Testis (tissue), 3 donors: ENCODE measurements around the gene AUTS2. TPM values are rescaled to one million over a fixed set of nuclear protein-coding genes. Genes with fewer than 3 reads are reported as not detected.

Experiments
- DNase-seq: peaks from one replicate; pipeline ENCODE4 v3.0.0-alpha.2; 2019
- H3K27ac ChIP-seq, 2 donors: fragments of 200-600 bp; sonication (generic); one replicate each; pipeline ENCODE4 v1.5.1; 2019
- H3K27me3 ChIP-seq: fragments of 200-600 bp; sonication (generic); one replicate; pipeline ENCODE4 v1.5.1; 2019
- H3K36me3 ChIP-seq: fragments of 200-600 bp; sonication (generic); one replicate; pipeline ENCODE4 v1.5.1; 2017; ENCODE audit warnings: low read depth; ENCODE audit errors: missing control alignments
- H3K4me1 ChIP-seq: fragments of 200-600 bp; sonication (generic); one replicate; pipeline ENCODE4 v1.5.1; 2019
- H3K4me3 ChIP-seq, 2 donors: fragments of 200-600 bp; sonication (generic); one replicate each; pipeline ENCODE4 v1.5.1; 2017 to 2019
- H3K9me3 ChIP-seq: fragments of 200-600 bp; sonication (generic); one replicate; pipeline ENCODE4 v1.5.1; 2017
- CTCF ChIP-seq, 3 experiments: fragments of 450-650 bp in 2 of 3; fragments of 200-600 bp in 1 of 3; sonication (generic) in 1 of 3; IDR thresholded peaks; one replicate each; pipeline ENCODE4 v1.5.1; 2016 to 2019; ENCODE audit warnings: antibody characterized with exemption in 3 of 3, mild to moderate bottlenecking in 2 of 3, moderate library complexity in 1 of 3
- POLR2A ChIP-seq: fragments of 450-650 bp; IDR thresholded peaks from one replicate; pipeline ENCODE4 v1.6.1; 2017; ENCODE audit warnings: antibody characterized with exemption, mild to moderate bottlenecking, moderate library complexity
- WGBS, 2 donors: methylation state at CpG; one replicate each; pipeline ENCODE4 v1.1.5; 2018; 5-methylcytosine and 5-hydroxymethylcytosine counted together
- intact Hi-C: fragments of 100-400 bp; cut with DNase I; formaldehyde crosslinking; loops from one replicate; pipeline ENCODE4 v1.15.1; 2023; ENCODE audit warnings: low total_unique reads
- polyA plus RNA-seq: library from polyadenylated mRNA; stranded (reverse); fragments of 350-450 nt; fragmentation: Illumina TruSeq; extraction: RNeasy Lipid Tissue Mini Kit (QIAGEN cat#74804); gene quantifications from one replicate; pipeline ENCODE4 v1.2.3, GENCODE V29; 2014; ENCODE audit warnings: low read depth, low replicate concordance; ENCODE audit not compliant: insufficient read depth
- total RNA-seq, 2 donors: library from RNA; depleted of rRNA; stranded (reverse); fragments of >200 nt; gene quantifications; one replicate each; pipeline ENCODE4 v1.2.3, GENCODE V29; 2016

The AUTS2 gene
- total and polyA plus RNA-seq, 3 donors from 2014 or later: 21.3 to 75.5 (median 56.1) TPM

- DNase-seq: peak; percentile 20
- intact Hi-C loops: no loop called here
- no peaks in the 10 kb centered on the region for H3K36me3 ChIP-seq
- H3K27me3 ChIP-seq: no peaks in the 10 kb centered on the region
- H3K4me1 ChIP-seq: no peaks in the 10 kb centered on the region
- H3K4me3 ChIP-seq: no peak overlapping the region
- no peak overlapping the region for H3K27ac ChIP-seq
- TF ChIP-seq CTCF (IDR thresholded peaks at IDR 0.05) (no peak), POLR2A (no peak)
- no peaks in the 10 kb centered on the region for H3K9me3 ChIP-seq
- WGBS, 2 donors: 40 to 60% methylated on average over 7 of the region's 7 CpGs
Observed at GRCh38 chr7:69564454-69565417, 33.5 kb upstream of the AUTS2 start.

- no peak for TF ChIP-seq POLR2A
- TF ChIP-seq CTCF (IDR thresholded peaks at IDR 0.05): no peak
- H3K27ac ChIP-seq: no peak overlapping the region
- no peaks in the 10 kb centered on the region for H3K27me3 ChIP-seq
- no peaks in the 10 kb centered on the region for H3K36me3 ChIP-seq
- WGBS, 2 donors: 76 to 77% methylated on average over 2 of the region's 2 CpGs
- intact Hi-C loops: no loop called here
- DNase-seq: no peak
- no peaks in the 10 kb centered on the region for H3K9me3 ChIP-seq
- no peaks in the 10 kb centered on the region for H3K4me1 ChIP-seq
- no peak overlapping the region for H3K4me3 ChIP-seq
Observed at GRCh38 chr7:69567800-69568199, 30.5 kb upstream of the AUTS2 start.

GRCh38 chr7:69568266-69568665, 30.0 kb upstream of the AUTS2 start:
- H3K27ac ChIP-seq: no peak overlapping the region
- DNase-seq: no peak
- WGBS, 2 donors: 92 to 93% methylated on average over 6 of the region's 6 CpGs
- H3K4me3 ChIP-seq: no peak overlapping the region
- intact Hi-C loops: no loop called here
- H3K36me3 ChIP-seq: no peaks in the 10 kb centered on the region
- TF ChIP-seq CTCF (IDR thresholded peaks at IDR 0.05) (no peak), POLR2A (no peak)
- no peaks in the 10 kb centered on the region for H3K4me1 ChIP-seq
- H3K27me3 ChIP-seq: no peaks in the 10 kb centered on the region
- H3K9me3 ChIP-seq: no peaks in the 10 kb centered on the region

GRCh38 chr7:69575651-69576050, 22.6 kb upstream of the AUTS2 start:
- no peak overlapping the region for H3K4me3 ChIP-seq
- TF ChIP-seq POLR2A (no peak), CTCF (IDR thresholded peaks at IDR 0.05) (no peak)
- H3K36me3 ChIP-seq: no peaks in the 10 kb centered on the region
- no peak for DNase-seq
- no peak overlapping the region for H3K27ac ChIP-seq
- H3K27me3 ChIP-seq: no peaks in the 10 kb centered on the region
- H3K4me1 ChIP-seq: no peaks in the 10 kb centered on the region
- intact Hi-C loops: no loop called here
- no peaks in the 10 kb centered on the region for H3K9me3 ChIP-seq
- WGBS, 2 donors: 85 to 96% methylated on average over 4 of the region's 4 CpGs

GRCh38 chr7:69577221-69577620, 21.1 kb upstream of the AUTS2 start:
- no peak for DNase-seq
- H3K9me3 ChIP-seq: no peaks in the 10 kb centered on the region
- no peaks in the 10 kb centered on the region for H3K4me1 ChIP-seq
- no peaks in the 10 kb centered on the region for H3K36me3 ChIP-seq
- intact Hi-C loops: no loop called here
- H3K27ac ChIP-seq: no peak overlapping the region
- H3K4me3 ChIP-seq: no peak overlapping the region
- no peak for TF ChIP-seq CTCF (IDR thresholded peaks at IDR 0.05)
- TF ChIP-seq POLR2A: no peak
- H3K27me3 ChIP-seq: no peaks in the 10 kb centered on the region
